Measurements from ENCODE around the gene CPNE8. TPM values are rescaled to one million over a fixed set of nuclear protein-coding genes. Genes with fewer than 3 reads are reported as not detected.
A peak's percentile ranks its signal among the peaks of the same experiment; 100 is the strongest.
"Not testable (repeated sequence)": the region's sequence is repeated elsewhere in the genome, so short reads cannot be mapped to it uniquely, and the experiment has no call there.

Gene CPNE8
- total RNA-seq, 6 experiments from 2014 or later, result 8.6 to 21.1 (median 16.3) TPM

DNA sequence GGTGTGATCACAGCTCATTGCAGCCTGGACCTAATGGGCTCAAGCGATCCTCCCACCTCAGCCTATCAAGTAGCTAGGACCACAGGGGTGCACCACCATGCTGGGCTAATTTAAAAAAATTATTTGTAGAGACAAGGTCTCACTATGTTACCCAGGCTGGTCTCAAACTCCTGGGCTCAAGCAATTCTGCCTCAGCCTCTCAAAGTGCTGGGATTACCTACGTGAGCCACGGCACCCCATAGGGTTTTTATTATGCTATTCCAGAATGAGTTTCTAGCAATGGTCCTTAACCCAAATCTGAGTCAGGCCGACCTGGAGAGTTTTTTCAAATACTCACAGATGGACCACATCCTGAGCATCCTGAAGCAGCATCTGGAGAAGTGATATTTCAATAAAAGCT is 159.8 kb downstream of the CPNE8 start:
- DNase-seq (no peak), ATAC-seq (no peak)
- Histone ChIP-seq H3K36me3 (peaks cover 0 to 2% (median 0%) of the 10 kb centered on the region in 4 donors), H3K4me1 (no peaks in the 10 kb centered on the region), H3K9me3 (no peaks in the 10 kb centered on the region), H3K27me3 (no peaks in the 10 kb centered on the region), H3K27ac (no peak overlapping the region), H3K4me3 (no peak overlapping the region)
- 100% methylated on average over 1 of the region's 4 CpGs for WGBS (ENCODE audit: insufficient coverage, low coverage, low lambda C conversion rate, missing lambda C conversion rate)
- intact Hi-C loops (cut with DNase I), result no loop called here
- TF ChIP-seq, protein P1, sequence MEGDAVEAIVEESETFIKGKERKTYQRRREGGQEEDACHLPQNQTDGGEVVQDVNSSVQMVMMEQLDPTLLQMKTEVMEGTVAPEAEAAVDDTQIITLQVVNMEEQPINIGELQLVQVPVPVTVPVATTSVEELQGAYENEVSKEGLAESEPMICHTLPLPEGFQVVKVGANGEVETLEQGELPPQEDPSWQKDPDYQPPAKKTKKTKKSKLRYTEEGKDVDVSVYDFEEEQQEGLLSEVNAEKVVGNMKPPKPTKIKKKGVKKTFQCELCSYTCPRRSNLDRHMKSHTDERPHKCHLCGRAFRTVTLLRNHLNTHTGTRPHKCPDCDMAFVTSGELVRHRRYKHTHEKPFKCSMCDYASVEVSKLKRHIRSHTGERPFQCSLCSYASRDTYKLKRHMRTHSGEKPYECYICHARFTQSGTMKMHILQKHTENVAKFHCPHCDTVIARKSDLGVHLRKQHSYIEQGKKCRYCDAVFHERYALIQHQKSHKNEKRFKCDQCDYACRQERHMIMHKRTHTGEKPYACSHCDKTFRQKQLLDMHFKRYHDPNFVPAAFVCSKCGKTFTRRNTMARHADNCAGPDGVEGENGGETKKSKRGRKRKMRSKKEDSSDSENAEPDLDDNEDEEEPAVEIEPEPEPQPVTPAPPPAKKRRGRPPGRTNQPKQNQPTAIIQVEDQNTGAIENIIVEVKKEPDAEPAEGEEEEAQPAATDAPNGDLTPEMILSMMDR (IDR thresholded peaks at IDR 0.05), result no peak
- TF ChIP-seq POLR2A (IDR thresholded peaks at IDR 0.05), result no peak

DNA sequence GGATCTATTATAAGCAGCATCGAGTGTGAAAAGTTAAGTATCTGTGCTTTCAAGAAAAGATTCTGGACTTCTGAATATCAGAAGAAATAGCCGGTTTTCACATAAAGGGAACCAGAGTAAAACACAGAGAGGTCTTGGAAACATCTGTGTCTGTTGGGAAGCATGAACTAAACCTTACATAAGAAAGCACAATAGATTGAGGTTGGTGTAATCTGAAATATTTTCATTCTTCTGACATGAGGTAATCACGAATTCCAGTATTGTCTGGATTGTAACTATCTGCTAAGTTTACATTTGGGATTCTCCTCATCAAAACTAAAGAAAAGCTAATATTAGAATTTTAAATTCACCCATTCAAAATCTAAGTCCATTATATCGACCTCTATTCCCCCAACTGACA is 161.3 kb downstream of the CPNE8 start:
- H3K27me3 ChIP-seq, result no peaks in the 10 kb centered on the region
- no peak for DNase-seq
- no peak overlapping the region for H3K4me3 ChIP-seq
- H3K9me3 ChIP-seq, result no peaks in the 10 kb centered on the region
- intact Hi-C loops (cut with DNase I), result no loop called here
- no peaks in the 10 kb centered on the region for H3K4me1 ChIP-seq
- no peak for TF ChIP-seq POLR2A (IDR thresholded peaks at IDR 0.05)
- TF ChIP-seq, protein P1 (IDR thresholded peaks at IDR 0.05), result no peak
- peaks cover 0 to 2% (median 0%) of the 10 kb centered on the region in 4 donors for H3K36me3 ChIP-seq
- no peak overlapping the region for H3K27ac ChIP-seq
- ATAC-seq, result no peak
- WGBS (ENCODE audit: insufficient coverage, low coverage, low lambda C conversion rate, missing lambda C conversion rate), result 62% methylated on average over 4 of the region's 4 CpGs

DNA sequence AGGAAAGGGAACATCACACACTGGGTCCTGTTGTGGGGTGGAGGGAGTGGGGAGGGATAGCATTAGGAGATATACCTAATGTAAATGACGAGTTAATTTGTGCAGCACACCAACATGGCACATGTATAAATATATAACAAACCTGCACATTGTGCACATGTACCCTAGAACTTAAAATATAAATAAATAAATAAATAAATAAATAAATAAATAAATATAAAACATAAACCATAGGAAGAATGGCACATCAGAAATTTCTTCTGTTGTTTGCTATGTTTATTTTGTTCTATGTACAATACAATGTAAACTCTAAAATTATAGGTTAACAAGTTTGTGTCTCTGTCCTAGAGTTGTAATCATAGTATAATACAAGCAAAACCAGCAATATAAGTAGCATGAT is 162.9 kb downstream of the CPNE8 start:
- H3K27ac ChIP-seq; H3K4me1 ChIP-seq; H3K27me3 ChIP-seq; ATAC-seq; DNase-seq; H3K9me3 ChIP-seq; H3K36me3 ChIP-seq; H3K4me3 ChIP-seq; intact Hi-C loops (cut with DNase I): not testable (repeated sequence)
- 92% methylated on average over 1 of the region's 1 CpG for WGBS (ENCODE audit: insufficient coverage, low coverage, low lambda C conversion rate, missing lambda C conversion rate)

DNA sequence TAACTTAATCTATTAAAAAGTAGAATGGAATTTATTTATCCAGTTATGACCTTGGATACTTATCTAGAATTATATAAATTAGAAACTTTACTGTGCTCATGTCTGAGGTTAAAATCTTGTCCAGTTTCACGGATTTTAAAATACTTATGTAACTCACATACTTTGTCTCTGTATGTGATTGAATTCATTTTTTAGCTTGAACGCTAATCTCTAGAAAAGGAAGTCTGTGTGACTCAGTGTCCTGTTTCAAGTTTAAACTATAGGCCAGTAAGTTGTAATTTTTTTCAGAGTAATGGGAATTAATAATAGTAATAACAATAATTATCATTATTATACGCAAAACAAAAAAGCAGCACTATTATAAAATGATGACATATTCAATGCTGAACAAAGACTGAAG is 168.6 kb downstream of the CPNE8 start:
- H3K27ac ChIP-seq, result no peak overlapping the region
- no peaks in the 10 kb centered on the region for H3K4me1 ChIP-seq
- no peaks in the 10 kb centered on the region for H3K27me3 ChIP-seq
- no peaks in the 10 kb centered on the region for H3K9me3 ChIP-seq
- no peak for DNase-seq
- intact Hi-C loops (cut with DNase I), result no loop called here
- TF ChIP-seq POLR2A (IDR thresholded peaks at IDR 0.05), result no peak
- TF ChIP-seq, protein P1 (IDR thresholded peaks at IDR 0.05), result no peak
- no peak overlapping the region for H3K4me3 ChIP-seq
- 64% methylated on average over 3 of the region's 3 CpGs for WGBS (ENCODE audit: insufficient coverage, low coverage, low lambda C conversion rate, missing lambda C conversion rate)
- peak in 2 of 4 donors; percentile 34 to 35 for ATAC-seq
- no peaks in the 10 kb centered on the region for H3K36me3 ChIP-seq

DNA sequence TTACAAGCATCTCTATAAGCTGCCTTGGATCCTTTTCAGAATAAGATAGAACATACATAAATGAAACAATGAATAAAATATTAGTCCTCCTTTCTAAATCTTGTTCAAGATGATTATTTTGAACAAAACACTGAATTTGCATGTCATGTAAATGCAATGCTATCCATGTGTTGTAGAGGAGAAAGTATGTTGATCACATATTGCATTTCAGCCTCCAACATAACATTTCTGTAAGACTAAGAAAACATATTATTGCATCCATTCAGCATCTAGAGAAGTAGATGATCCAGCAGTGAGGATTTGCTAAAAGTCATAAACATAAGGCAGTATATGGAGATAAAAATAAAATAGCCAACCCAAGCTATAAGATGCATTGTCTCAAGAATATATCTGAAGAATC is 172.6 kb downstream of the CPNE8 start:
- H3K27me3 ChIP-seq, result no peaks in the 10 kb centered on the region
- H3K9me3 ChIP-seq, result no peaks in the 10 kb centered on the region
- no peaks in the 10 kb centered on the region for H3K4me1 ChIP-seq
- H3K36me3 ChIP-seq, result no peaks in the 10 kb centered on the region
- no peak for ATAC-seq
- H3K4me3 ChIP-seq, result no peak overlapping the region
- H3K27ac ChIP-seq, result no peak overlapping the region
- DNase-seq, result no peak
- TF ChIP-seq, protein P1 (IDR thresholded peaks at IDR 0.05), result no peak
- no peak for TF ChIP-seq POLR2A (IDR thresholded peaks at IDR 0.05)
- intact Hi-C loops (cut with DNase I), result no loop called here
